Neural cell (in vitro differentiated cells): ENCODE measurements around the gene COMT. TPM values are rescaled to one million over a fixed set of nuclear protein-coding genes. Genes with fewer than 3 reads are reported as not detected.
"Not testable (repeated sequence)": the region's sequence is repeated elsewhere in the genome, so short reads cannot be mapped to it uniquely, and the experiment has no call there.

Source experiments
- H2AFZ ChIP-seq: fragments of 200-600, 300-800 bp; sonication (generic), shearing (Covaris generic); 2 replicates; pipeline ENCODE4 v1.6.0; 2014; ENCODE audit warnings: low read depth, mild to moderate bottlenecking, antibody characterized with exemption, low read length, moderate library complexity
- H3F3A ChIP-seq: fragments of 200-600 bp; shearing (Covaris generic); 2 replicates; pipeline ENCODE4 v1.6.1; 2016; ENCODE audit warnings: mild to moderate bottlenecking, moderate library complexity, mixed read lengths, antibody characterized with exemption, low read length; ENCODE audit not compliant: insufficient read depth, poor library complexity, severe bottlenecking
- H3K27ac ChIP-seq: fragments of 200-600, 300-800 bp; sonication (generic), shearing (Covaris generic); 2 replicates; pipeline ENCODE4 v1.5.1; 2014; ENCODE audit warnings: mild to moderate bottlenecking, low read length, moderate library complexity
- H3K27me3 ChIP-seq: fragments of 300-800, 200-600 bp; sonication (generic), shearing (Covaris generic); 2 replicates; pipeline ENCODE4 v1.6.0; 2014; ENCODE audit warnings: mild to moderate bottlenecking, low read depth, low read length, moderate library complexity; ENCODE audit not compliant: insufficient read depth
- H3K36me3 ChIP-seq: fragments of 300-800, 200-600 bp; sonication (generic), shearing (Covaris generic); 2 replicates; pipeline ENCODE4 v1.5.1; 2014; ENCODE audit warnings: mild to moderate bottlenecking, antibody characterized with exemption, low read length, moderate library complexity; ENCODE audit not compliant: insufficient read depth
- H3K4me2 ChIP-seq: fragments of 300-800, 200-600 bp; sonication (generic), shearing (Covaris generic); 2 replicates; pipeline ENCODE4 v1.6.0; 2014; ENCODE audit warnings: mild to moderate bottlenecking, low read length
- H3K4me3 ChIP-seq: fragments of 300-800, 200-600 bp; sonication (generic), shearing (Covaris generic); 2 replicates; pipeline ENCODE4 v1.5.1; 2014; ENCODE audit warnings: mild to moderate bottlenecking, low read length, moderate library complexity
- H3K79me2 ChIP-seq: fragments of 200-600 bp; shearing (Covaris generic); replicated peaks from 2 replicates; pipeline ENCODE4 v1.6.0; 2014; ENCODE audit warnings: mild to moderate bottlenecking, low read length, moderate library complexity; ENCODE audit not compliant: insufficient read depth
- H3K9ac ChIP-seq: fragments of 300-800, 200-600 bp; sonication (generic), shearing (Covaris generic); 2 replicates; pipeline ENCODE4 v1.6.1; 2016; ENCODE audit warnings: mild to moderate bottlenecking, low read length, mixed read lengths
- H3K9me2 ChIP-seq: fragments of 200-600 bp; shearing (Covaris generic); 2 replicates; pipeline ENCODE4 v1.6.1; 2016; ENCODE audit warnings: mild to moderate bottlenecking, low read length, mixed read lengths; ENCODE audit not compliant: insufficient read depth
- H3K9me3 ChIP-seq: fragments of 200-600, 300-800 bp; sonication (generic), shearing (Covaris generic); 2 replicates; pipeline ENCODE4 v1.6.1; 2016; ENCODE audit warnings: mild to moderate bottlenecking, mixed run types, low read length, moderate library complexity, mixed read lengths
- H4K20me1 ChIP-seq: fragments of 200-600 bp; shearing (Covaris generic); 2 replicates; pipeline ENCODE4 v1.6.1; 2016; ENCODE audit warnings: mild to moderate bottlenecking, mixed run types; ENCODE audit not compliant: insufficient read depth
- EP300 ChIP-seq: fragments of 450-650 bp; conservative IDR thresholded peaks from 2 replicates; pipeline ENCODE4 v1.6.1; 2014; ENCODE audit warnings: antibody characterized with exemption, mild to moderate bottlenecking, moderate library complexity; ENCODE audit not compliant: poor library complexity, severe bottlenecking
- EZH2 ChIP-seq: fragments of 200-600, 300-800 bp; shearing (Covaris generic), sonication (generic); IDR thresholded peaks from 2 replicates; pipeline ENCODE4 v1.6.1; 2014; ENCODE audit warnings: antibody characterized with exemption, low read length, borderline replicate concordance, mild to moderate bottlenecking; ENCODE audit not compliant: insufficient read depth, poor library complexity, severe bottlenecking
- MXI1 ChIP-seq: fragments of 450-650 bp; conservative IDR thresholded peaks from 2 replicates; pipeline ENCODE4 v1.6.1; 2014; ENCODE audit warnings: antibody characterized with exemption, mild to moderate bottlenecking; ENCODE audit not compliant: poor library complexity, severe bottlenecking
- POLR2AphosphoS5 ChIP-seq: IDR thresholded peaks from 2 replicates; pipeline ENCODE4 v1.6.1; 2012
- RAD21 ChIP-seq: fragments of 450-650 bp; conservative IDR thresholded peaks from 2 replicates; pipeline ENCODE4 v1.6.1; 2014; ENCODE audit warnings: antibody characterized with exemption, mild to moderate bottlenecking, moderate library complexity
- SMC3 ChIP-seq: fragments of 450-650 bp; conservative IDR thresholded peaks from 2 replicates; pipeline ENCODE4 v1.6.1; 2014; ENCODE audit warnings: antibody characterized with exemption, mild to moderate bottlenecking, moderate library complexity; ENCODE audit not compliant: poor library complexity
- TAF1 ChIP-seq: IDR thresholded peaks from 2 replicates; pipeline ENCODE4 v1.6.1; 2012; ENCODE audit warnings: low read depth
- polyA plus RNA-seq: library from polyadenylated mRNA; depleted of rRNA; stranded (reverse); fragments of >200 nt; gene quantifications from 2 replicates; pipeline ENCODE4 v1.2.3, GENCODE V29; 2014
- TF ChIP-seq, protein P1 (sequence below): IDR thresholded peaks from 2 replicates; pipeline ENCODE4 v1.6.1; 2012; ENCODE audit warnings: borderline replicate concordance
- TF ChIP-seq, protein P2 (sequence below): fragments of 450-650 bp; IDR thresholded peaks from 2 replicates; pipeline ENCODE4 v1.5.1; 2014; ENCODE audit warnings: antibody characterized with exemption, mild to moderate bottlenecking, moderate library complexity; ENCODE audit not compliant: poor library complexity, severe bottlenecking

Gene COMT
- polyA plus RNA-seq, 1 donor from 2014 or later: 14.2 TPM

GRCh38 chr22:19921544-19922081 lies 20.0 kb upstream of the COMT start:
- H3K9me3 ChIP-seq: no peaks in the 10 kb centered on the region
- no peaks in the 10 kb centered on the region for H3K79me2 ChIP-seq
- H2AFZ ChIP-seq: no peak overlapping the region
- H3K9ac ChIP-seq: no peak overlapping the region
- TF ChIP-seq TAF1: no peak
- TF ChIP-seq, protein P1, sequence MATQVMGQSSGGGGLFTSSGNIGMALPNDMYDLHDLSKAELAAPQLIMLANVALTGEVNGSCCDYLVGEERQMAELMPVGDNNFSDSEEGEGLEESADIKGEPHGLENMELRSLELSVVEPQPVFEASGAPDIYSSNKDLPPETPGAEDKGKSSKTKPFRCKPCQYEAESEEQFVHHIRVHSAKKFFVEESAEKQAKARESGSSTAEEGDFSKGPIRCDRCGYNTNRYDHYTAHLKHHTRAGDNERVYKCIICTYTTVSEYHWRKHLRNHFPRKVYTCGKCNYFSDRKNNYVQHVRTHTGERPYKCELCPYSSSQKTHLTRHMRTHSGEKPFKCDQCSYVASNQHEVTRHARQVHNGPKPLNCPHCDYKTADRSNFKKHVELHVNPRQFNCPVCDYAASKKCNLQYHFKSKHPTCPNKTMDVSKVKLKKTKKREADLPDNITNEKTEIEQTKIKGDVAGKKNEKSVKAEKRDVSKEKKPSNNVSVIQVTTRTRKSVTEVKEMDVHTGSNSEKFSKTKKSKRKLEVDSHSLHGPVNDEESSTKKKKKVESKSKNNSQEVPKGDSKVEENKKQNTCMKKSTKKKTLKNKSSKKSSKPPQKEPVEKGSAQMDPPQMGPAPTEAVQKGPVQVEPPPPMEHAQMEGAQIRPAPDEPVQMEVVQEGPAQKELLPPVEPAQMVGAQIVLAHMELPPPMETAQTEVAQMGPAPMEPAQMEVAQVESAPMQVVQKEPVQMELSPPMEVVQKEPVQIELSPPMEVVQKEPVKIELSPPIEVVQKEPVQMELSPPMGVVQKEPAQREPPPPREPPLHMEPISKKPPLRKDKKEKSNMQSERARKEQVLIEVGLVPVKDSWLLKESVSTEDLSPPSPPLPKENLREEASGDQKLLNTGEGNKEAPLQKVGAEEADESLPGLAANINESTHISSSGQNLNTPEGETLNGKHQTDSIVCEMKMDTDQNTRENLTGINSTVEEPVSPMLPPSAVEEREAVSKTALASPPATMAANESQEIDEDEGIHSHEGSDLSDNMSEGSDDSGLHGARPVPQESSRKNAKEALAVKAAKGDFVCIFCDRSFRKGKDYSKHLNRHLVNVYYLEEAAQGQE: no peak
- TF ChIP-seq, protein P2, sequence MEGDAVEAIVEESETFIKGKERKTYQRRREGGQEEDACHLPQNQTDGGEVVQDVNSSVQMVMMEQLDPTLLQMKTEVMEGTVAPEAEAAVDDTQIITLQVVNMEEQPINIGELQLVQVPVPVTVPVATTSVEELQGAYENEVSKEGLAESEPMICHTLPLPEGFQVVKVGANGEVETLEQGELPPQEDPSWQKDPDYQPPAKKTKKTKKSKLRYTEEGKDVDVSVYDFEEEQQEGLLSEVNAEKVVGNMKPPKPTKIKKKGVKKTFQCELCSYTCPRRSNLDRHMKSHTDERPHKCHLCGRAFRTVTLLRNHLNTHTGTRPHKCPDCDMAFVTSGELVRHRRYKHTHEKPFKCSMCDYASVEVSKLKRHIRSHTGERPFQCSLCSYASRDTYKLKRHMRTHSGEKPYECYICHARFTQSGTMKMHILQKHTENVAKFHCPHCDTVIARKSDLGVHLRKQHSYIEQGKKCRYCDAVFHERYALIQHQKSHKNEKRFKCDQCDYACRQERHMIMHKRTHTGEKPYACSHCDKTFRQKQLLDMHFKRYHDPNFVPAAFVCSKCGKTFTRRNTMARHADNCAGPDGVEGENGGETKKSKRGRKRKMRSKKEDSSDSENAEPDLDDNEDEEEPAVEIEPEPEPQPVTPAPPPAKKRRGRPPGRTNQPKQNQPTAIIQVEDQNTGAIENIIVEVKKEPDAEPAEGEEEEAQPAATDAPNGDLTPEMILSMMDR: no peak
- TF ChIP-seq EZH2: no peak
- TF ChIP-seq EP300: no peak
- TF ChIP-seq SMC3: no peak
- no peak for TF ChIP-seq MXI1
- no peak for TF ChIP-seq RAD21
- TF ChIP-seq POLR2AphosphoS5: no peak
- no peaks in the 10 kb centered on the region for H3K9me2 ChIP-seq
- no peaks in the 10 kb centered on the region for H4K20me1 ChIP-seq
- H3K27ac ChIP-seq: no peak overlapping the region
- no peaks in the 10 kb centered on the region for H3F3A ChIP-seq
- H3K4me2 ChIP-seq: no peak overlapping the region
- no peaks in the 10 kb centered on the region for H3K36me3 ChIP-seq
- no peak overlapping the region for H3K4me3 ChIP-seq
- no peaks in the 10 kb centered on the region for H3K27me3 ChIP-seq

DNA sequence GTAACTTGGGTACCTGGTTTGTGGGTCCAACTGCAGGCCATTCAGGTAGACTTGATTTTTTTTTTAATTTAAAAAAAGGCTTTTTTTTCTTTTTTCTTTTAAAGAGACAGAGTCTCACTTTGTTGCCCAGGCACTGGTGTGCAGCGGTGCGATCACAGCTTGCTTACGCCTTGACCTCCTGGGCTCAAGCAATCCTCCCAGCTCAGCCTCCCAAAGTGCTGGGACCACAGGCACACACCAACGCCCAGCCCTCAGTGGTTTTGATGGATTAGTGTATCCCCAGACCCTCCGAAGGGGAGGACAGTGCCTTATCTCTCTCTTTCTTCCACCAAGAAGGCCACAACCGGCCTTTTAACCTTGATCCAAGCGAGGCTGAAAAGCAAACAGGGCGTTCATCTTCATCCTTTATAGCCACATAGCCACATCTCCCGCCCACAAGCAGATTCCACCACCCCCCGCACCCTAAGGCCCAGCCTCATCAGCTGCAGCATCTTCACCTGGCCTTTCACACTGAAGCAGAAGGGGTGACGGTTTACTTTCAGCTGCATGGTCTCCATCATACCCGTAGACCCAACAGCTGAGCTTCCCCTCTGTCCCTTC lies 17.6 kb upstream of the COMT start:
- H3F3A ChIP-seq: no peaks in the 10 kb centered on the region
- no peak overlapping the region for H3K4me2 ChIP-seq
- no peaks in the 10 kb centered on the region for H4K20me1 ChIP-seq
- H3K9ac ChIP-seq: no peak overlapping the region
- H3K36me3 ChIP-seq: no peaks in the 10 kb centered on the region
- H3K4me3 ChIP-seq: no peak overlapping the region
- H3K9me2 ChIP-seq: no peaks in the 10 kb centered on the region
- H3K79me2 ChIP-seq: no peaks in the 10 kb centered on the region
- TF ChIP-seq POLR2AphosphoS5: no peak
- no peak for TF ChIP-seq EZH2
- TF ChIP-seq SMC3: no peak
- H3K9me3 ChIP-seq: no peaks in the 10 kb centered on the region
- H3K27ac ChIP-seq: no peak overlapping the region
- H2AFZ ChIP-seq: no peak overlapping the region
- H3K27me3 ChIP-seq: no peaks in the 10 kb centered on the region

- H3F3A ChIP-seq, H3K79me2 ChIP-seq, H3K27ac ChIP-seq, H3K36me3 ChIP-seq, H3K27me3 ChIP-seq, H3K9me3 ChIP-seq, H4K20me1 ChIP-seq, H3K9me2 ChIP-seq, H2AFZ ChIP-seq, H3K4me3 ChIP-seq, H3K4me2 ChIP-seq, H3K9ac ChIP-seq: not testable (repeated sequence)
Measured at GRCh38 chr22:19926028-19926427, 15.5 kb upstream of the COMT start.
